HEK293 (cell line): ENCODE results near the gene DHX32.

Experiments
- CTCF ChIP-seq: fragments of 450-650 bp; formaldehyde crosslinking; IDR thresholded peaks from 2 replicates; pipeline ENCODE4 v1.5.1; 2016; ENCODE audit warnings: missing biosample characterization, missing genetic modification characterization
- KLF1 ChIP-seq: fragments of 450-650 bp; formaldehyde crosslinking; IDR thresholded peaks from 2 replicates; pipeline ENCODE4 v1.5.1; 2016; ENCODE audit warnings: missing biosample characterization, missing genetic modification characterization
- PRDM1 ChIP-seq: fragments of 450-650 bp; formaldehyde crosslinking; IDR thresholded peaks from 2 replicates; pipeline ENCODE4; 2016; ENCODE audit warnings: missing biosample characterization, missing genetic modification characterization
- TCF7L2 ChIP-seq: IDR thresholded peaks from 2 replicates; pipeline ENCODE4 v1.6.1; 2011; ENCODE audit warnings: low read depth, mild to moderate bottlenecking, inconsistent platforms, low read length, moderate library complexity, borderline replicate concordance
- YY1 ChIP-seq: fragments of 450-650 bp; formaldehyde crosslinking; IDR thresholded peaks from 2 replicates; pipeline ENCODE4 v1.5.1; 2018; ENCODE audit warnings: missing biosample characterization, missing genetic modification characterization
- ZNF114 ChIP-seq: fragments of 450-650 bp; formaldehyde crosslinking; IDR thresholded peaks from 2 replicates; pipeline ENCODE4 v1.5.0; 2017; ENCODE audit warnings: missing biosample characterization, missing genetic modification characterization
- ZNF274 ChIP-seq, 2 experiments: fragments of 200-500 bp in 1 of 2; fragments of 450-650 bp in 1 of 2; sonication (Bioruptor generic) in 1 of 2; formaldehyde crosslinking in 1 of 2; IDR thresholded peaks; 2 replicates each; pipeline versions ENCODE4 v1.5.1 to v1.6.1; 2014 to 2016; ENCODE audit warnings: borderline replicate concordance in 1 of 2, inconsistent platforms in 1 of 2, low read length in 1 of 2, missing biosample characterization in 1 of 2, missing genetic modification characterization in 1 of 2
- ZNF510 ChIP-seq: fragments of 450-650 bp; formaldehyde crosslinking; IDR thresholded peaks from 2 replicates; pipeline ENCODE4 v1.5.1; 2018; ENCODE audit warnings: mild to moderate bottlenecking, missing genetic modification characterization, missing biosample characterization; ENCODE audit not compliant: insufficient replicate concordance
- ZNF654 ChIP-seq: fragments of 450-650 bp; formaldehyde crosslinking; IDR thresholded peaks from 2 replicates; pipeline ENCODE4 v1.5.1; 2016; ENCODE audit warnings: low read depth, missing biosample characterization, missing genetic modification characterization
- ZNF707 ChIP-seq: fragments of 450-650 bp; formaldehyde crosslinking; IDR thresholded peaks from 2 replicates; pipeline ENCODE4 v1.5.1; 2016; ENCODE audit warnings: missing biosample characterization, missing genetic modification characterization
- ZNF747 ChIP-seq: fragments of 450-650 bp; formaldehyde crosslinking; IDR thresholded peaks from 2 replicates; pipeline ENCODE4 v1.5.1; 2016; ENCODE audit warnings: missing biosample characterization, missing genetic modification characterization
- ZNF830 ChIP-seq: fragments of 450-650 bp; IDR thresholded peaks from 2 replicates; pipeline ENCODE4 v1.5.0; 2018; ENCODE audit warnings: missing biosample characterization, missing genetic modification characterization, low read depth, mild to moderate bottlenecking, moderate library complexity
- TF ChIP-seq, protein P1 (sequence below): fragments of 450-650 bp; formaldehyde crosslinking; IDR thresholded peaks from 2 replicates; pipeline ENCODE4 v1.5.1; 2017; ENCODE audit warnings: missing biosample characterization, missing genetic modification characterization
- TF ChIP-seq, protein P2 (sequence below): fragments of 450-650 bp; formaldehyde crosslinking; IDR thresholded peaks from 2 replicates; pipeline ENCODE4; 2016; ENCODE audit warnings: missing biosample characterization, missing genetic modification characterization

DNA sequence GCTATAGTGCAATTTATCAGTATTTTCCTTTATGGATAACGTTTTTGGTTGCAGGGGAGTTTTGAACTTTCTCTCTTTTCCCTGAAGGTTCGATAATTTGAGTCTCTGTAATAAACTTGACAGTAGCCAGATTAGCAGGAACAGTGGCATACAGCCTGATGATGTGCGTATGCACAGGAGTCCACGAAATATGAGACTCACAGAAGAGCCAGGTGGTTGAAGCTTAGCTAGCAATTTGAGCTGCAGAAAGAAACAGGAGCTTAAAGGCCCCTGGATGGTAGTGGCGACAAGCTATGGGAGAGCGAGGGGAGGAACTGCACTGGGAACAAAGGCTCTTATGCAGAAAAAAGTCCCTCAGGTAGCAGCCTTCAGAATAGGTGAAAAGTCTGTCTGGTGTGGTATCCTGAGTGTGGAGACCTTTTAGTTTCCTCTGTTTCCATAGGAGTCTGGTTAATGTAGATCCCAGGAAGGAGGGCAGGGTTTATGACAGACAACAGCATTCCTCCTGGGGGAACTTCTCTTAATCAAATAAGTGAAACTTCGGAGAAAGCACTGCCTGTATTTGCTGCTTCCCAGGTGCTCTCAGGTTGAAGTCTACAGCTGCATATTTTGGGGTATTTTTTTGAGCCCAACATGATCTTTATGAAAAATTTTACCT, 48.0 kb upstream of the DHX32 start:
- TF ChIP-seq CTCF (tag by site-specific recombination) (no peak), ZNF274 (IDR thresholded peaks at IDR 0.05; ENCODE audit: low read length) (no peak), ZNF274 (tag by site-specific recombination; IDR thresholded peaks at IDR 0.05; ENCODE audit: borderline replicate concordance) (no peak), PRDM1 (tag by site-specific recombination) (no peak), KLF1 (tag by site-specific recombination) (no peak), ZNF510 (tag by site-specific recombination) (no peak), ZNF747 (tag by site-specific recombination) (no peak), ZNF114 (tag by site-specific recombination) (no peak), YY1 (tag by site-specific recombination) (no peak), ZNF654 (tag by site-specific recombination) (no peak), TCF7L2 (no peak), ZNF707 (tag by site-specific recombination) (no peak), ZNF830 (tag by site-specific recombination) (no peak)
- TF ChIP-seq, protein P1, sequence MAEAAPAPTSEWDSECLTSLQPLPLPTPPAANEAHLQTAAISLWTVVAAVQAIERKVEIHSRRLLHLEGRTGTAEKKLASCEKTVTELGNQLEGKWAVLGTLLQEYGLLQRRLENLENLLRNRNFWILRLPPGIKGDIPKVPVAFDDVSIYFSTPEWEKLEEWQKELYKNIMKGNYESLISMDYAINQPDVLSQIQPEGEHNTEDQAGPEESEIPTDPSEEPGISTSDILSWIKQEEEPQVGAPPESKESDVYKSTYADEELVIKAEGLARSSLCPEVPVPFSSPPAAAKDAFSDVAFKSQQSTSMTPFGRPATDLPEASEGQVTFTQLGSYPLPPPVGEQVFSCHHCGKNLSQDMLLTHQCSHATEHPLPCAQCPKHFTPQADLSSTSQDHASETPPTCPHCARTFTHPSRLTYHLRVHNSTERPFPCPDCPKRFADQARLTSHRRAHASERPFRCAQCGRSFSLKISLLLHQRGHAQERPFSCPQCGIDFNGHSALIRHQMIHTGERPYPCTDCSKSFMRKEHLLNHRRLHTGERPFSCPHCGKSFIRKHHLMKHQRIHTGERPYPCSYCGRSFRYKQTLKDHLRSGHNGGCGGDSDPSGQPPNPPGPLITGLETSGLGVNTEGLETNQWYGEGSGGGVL (tag by site-specific recombination) = no peak
- TF ChIP-seq, protein P2, sequence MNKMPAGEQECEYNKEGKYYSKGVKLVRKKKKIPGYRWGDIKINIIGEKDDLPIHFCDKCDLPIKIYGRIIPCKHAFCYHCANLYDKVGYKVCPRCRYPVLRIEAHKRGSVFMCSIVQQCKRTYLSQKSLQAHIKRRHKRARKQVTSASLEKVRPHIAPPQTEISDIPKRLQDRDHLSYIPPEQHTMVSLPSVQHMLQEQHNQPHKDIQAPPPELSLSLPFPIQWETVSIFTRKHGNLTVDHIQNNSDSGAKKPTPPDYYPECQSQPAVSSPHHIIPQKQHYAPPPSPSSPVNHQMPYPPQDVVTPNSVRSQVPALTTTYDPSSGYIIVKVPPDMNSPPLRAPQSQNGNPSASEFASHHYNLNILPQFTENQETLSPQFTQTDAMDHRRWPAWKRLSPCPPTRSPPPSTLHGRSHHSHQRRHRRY (tag by site-specific recombination) = no peak
